B cell (primary cell): Measurements from ENCODE around the gene AKAP3. TPM values are rescaled to one million over a fixed set of nuclear protein-coding genes. Genes with fewer than 3 reads are reported as not detected.

ENCODE experiments used
- ATAC-seq: fragments of 200-7000 bp; cut with Tn5 transposase; one replicate; pipeline ENCODE4 v1.10.0; 2021; ENCODE audit warnings: low read depth, mild to moderate bottlenecking, moderate number of reproducible peaks, moderate library complexity
- CTCF ChIA-PET: fragments of 350-600 bp; sonication (Branson Sonifier 250); formaldehyde crosslinking; loops from one replicate; lab custom pipeline; 2021; ENCODE audit warnings: antibody characterized with exemption, inconsistent platforms; lab: Charles Lee
- POLR2A ChIA-PET: fragments of 350-600 bp; sonication (Branson Sonifier 250); formaldehyde crosslinking; loops from one replicate; lab custom pipeline; 2021; ENCODE audit warnings: antibody characterized with exemption; lab: Charles Lee
- DNase-seq: peaks from one replicate; pipeline ENCODE4 v3.0.0; 2013
- H2AFZ ChIP-seq: 2 replicates; pipeline ENCODE4 v1.6.1; 2012; ENCODE audit warnings: mild to moderate bottlenecking, low read depth, low read length; ENCODE audit not compliant: insufficient read depth, poor library complexity, severe bottlenecking
- H3K27ac ChIP-seq, 2 donors: 1 replicate in 1 of 2; 2 replicates in 1 of 2; pipeline ENCODE4 v1.5.1; 2012 to 2013; ENCODE audit warnings: low read length in 2 of 2, mild to moderate bottlenecking in 2 of 2, moderate library complexity in 1 of 2
- H3K27me3 ChIP-seq, 4 experiments: fragments of 200-600 bp in 1 of 4; sonication (generic) in 1 of 4; replicated peaks in 1 of 4; 1 replicate in 2 of 4; 2 replicates in 2 of 4; pipeline versions ENCODE4 v1.6.1 to v1.7.0; 2013 to 2016; ENCODE audit warnings: low read length in 3 of 4, mild to moderate bottlenecking in 2 of 4, mixed read lengths in 1 of 4, moderate library complexity in 1 of 4; ENCODE audit not compliant: insufficient read depth in 4 of 4, control insufficient read depth in 3 of 4; ENCODE audit errors: control extremely low read depth in 1 of 4
- H3K36me3 ChIP-seq, 2 experiments: replicated peaks in 1 of 2; 1 replicate in 1 of 2; 2 replicates in 1 of 2; pipeline versions ENCODE4 v1.6.1 to v1.7.1; 2013; ENCODE audit warnings: low read length in 1 of 2; ENCODE audit not compliant: insufficient read depth in 2 of 2, control insufficient read depth in 1 of 2; ENCODE audit errors: control extremely low read depth in 1 of 2, extremely low read depth in 1 of 2
- H3K4me1 ChIP-seq, 2 donors: fragments of 200-600 bp in 1 of 2; sonication (generic) in 1 of 2; 1 replicate in 1 of 2; 2 replicates in 1 of 2; pipeline versions ENCODE4 v1.5.1 to v1.6.1; 2013 to 2017; ENCODE audit warnings: low read length in 2 of 2; ENCODE audit not compliant: control insufficient read depth in 2 of 2, insufficient read depth in 2 of 2
- H3K4me2 ChIP-seq: replicated peaks from 2 replicates; pipeline ENCODE3; 2012; ENCODE audit warnings: mild to moderate bottlenecking, low read depth, low read length; ENCODE audit not compliant: poor library complexity, severe bottlenecking
- H3K4me3 ChIP-seq, 5 experiments: fragments of 200-600 bp in 1 of 5; sonication (generic) in 1 of 5; 1 replicate in 3 of 5; 2 replicates in 2 of 5; pipeline versions ENCODE4 v1.5.1 to v1.7.0; 2011 to 2016; ENCODE audit warnings: low read length in 4 of 5, mild to moderate bottlenecking in 4 of 5, low read depth in 2 of 5, control low read depth in 1 of 5, moderate library complexity in 1 of 5; ENCODE audit not compliant: insufficient read depth in 1 of 5; ENCODE audit errors: control extremely low read depth in 1 of 5, extremely low read depth in 1 of 5
- H3K79me2 ChIP-seq: fragments of 200-600 bp; sonication (generic); one replicate; pipeline ENCODE4 v1.6.0; 2016; ENCODE audit warnings: low read length; ENCODE audit not compliant: control insufficient read depth, insufficient read depth
- H3K9ac ChIP-seq: fragments of 200-600 bp; sonication (generic); 2 replicates; pipeline ENCODE4 v1.6.1; 2017; ENCODE audit warnings: mild to moderate bottlenecking, low read length, moderate library complexity
- H3K9me3 ChIP-seq, 3 donors: one replicate each; pipeline versions ENCODE4 v1.6.1 to v1.7.1; 2013; ENCODE audit warnings: low read length in 2 of 3; ENCODE audit not compliant: control insufficient read depth in 2 of 3, insufficient read depth in 1 of 3; ENCODE audit errors: control extremely low read depth in 1 of 3
- H4K20me1 ChIP-seq: 2 replicates; pipeline ENCODE4 v1.6.0; 2012; ENCODE audit warnings: mild to moderate bottlenecking, low read length; ENCODE audit not compliant: insufficient read depth, control insufficient read depth, poor library complexity, severe bottlenecking
- H3K27ac Mint-ChIP-seq: one replicate; pipeline ENCODE4 v1.8.0; 2021; ENCODE audit warnings: mixed read lengths
- H3K27me3 Mint-ChIP-seq: one replicate; pipeline ENCODE4 v1.8.0; 2021; ENCODE audit warnings: mixed read lengths
- H3K4me1 Mint-ChIP-seq: one replicate; pipeline ENCODE4 v1.8.0; 2021; ENCODE audit warnings: mixed read lengths
- H3K4me3 Mint-ChIP-seq: one replicate; pipeline ENCODE4 v1.8.0; 2021; ENCODE audit warnings: mixed read lengths
- H3K9me3 Mint-ChIP-seq: one replicate; pipeline ENCODE4 v1.8.0; 2022; ENCODE audit warnings: mixed read lengths; ENCODE audit not compliant: insufficient read depth
- EZH2 ChIP-seq: IDR thresholded peaks from 2 replicates; pipeline ENCODE4 v1.6.1; 2012; ENCODE audit warnings: borderline replicate concordance, low read depth, mild to moderate bottlenecking, moderate library complexity, low read length; ENCODE audit not compliant: insufficient read depth, poor library complexity, severe bottlenecking
- WGBS: methylation state at CpG from one replicate; pipeline ENCODE4 v1.1.5; 2013; ENCODE audit warnings: missing lambda C conversion rate; ENCODE audit not compliant: insufficient coverage; 5-methylcytosine and 5-hydroxymethylcytosine counted together
- intact Hi-C: fragments of 100-400 bp; cut with micrococcal nuclease; formaldehyde crosslinking; loops from one replicate; pipeline ENCODE4 v1.10.0; 2022
- polyA plus RNA-seq: library from polyadenylated mRNA; depleted of rRNA; stranded (reverse); fragments of >200 nt; gene quantifications from 2 replicates; pipeline ENCODE4 v1.2.3, GENCODE V29; 2012
- total RNA-seq, 2 donors: library from RNA; stranded (reverse); fragments of 120-200 nt in 1 of 2; gene quantifications; 1 replicate in 1 of 2; 2 replicates in 1 of 2; pipeline versions ENCODE4 v1.2.3 to v1.2.4, GENCODE V29; 2013 to 2022
- TF ChIP-seq, protein P1 (sequence below): fragments of 200-600 bp; IDR thresholded peaks from one replicate; pipeline ENCODE4 v1.8.0; 2022; ENCODE audit warnings: antibody characterized with exemption, mild to moderate bottlenecking

Gene AKAP3
- total and polyA plus RNA-seq, 2 donors (not counting 1 experiment from before 2014, with no cell fraction given), result 1.2 to 3.8 TPM

DNA sequence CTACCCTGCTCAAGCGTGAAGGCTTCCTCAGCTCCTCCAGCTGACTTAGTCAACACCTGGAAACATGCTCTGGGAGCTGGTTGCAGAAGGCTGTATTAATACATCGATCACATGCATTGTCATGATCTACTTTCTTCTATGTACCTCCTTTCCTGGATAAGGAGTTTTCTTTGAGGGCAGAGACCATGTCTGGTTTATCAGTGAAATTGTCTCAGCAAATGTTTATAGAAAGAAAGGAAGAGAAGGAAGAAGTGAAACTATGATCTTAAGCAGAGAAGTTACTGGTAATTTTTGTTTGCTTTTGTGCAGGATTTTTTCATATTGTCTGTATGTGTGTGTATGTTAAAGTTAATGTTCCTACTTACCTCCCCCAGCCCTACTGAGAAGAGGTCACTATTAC is 82.4 kb downstream of the AKAP3 start:
- H4K20me1 ChIP-seq, result no peaks in the 10 kb centered on the region
- peak overlapping the region; percentile 47 for H3K9ac ChIP-seq
- peak overlapping the region; percentile 93 for H3K27ac Mint-ChIP-seq
- ChIA-PET CTCF (no interaction called here), POLR2A (no interaction called here)
- ATAC-seq, result peak; percentile 34
- no peaks in the 10 kb centered on the region for H3K9me3 ChIP-seq
- peaks cover 75% of the 10 kb centered on the region for H3K4me1 Mint-ChIP-seq
- H3K4me3 ChIP-seq, result peak overlapping the region; percentile 10 to 40 (median 15)
- H3K27me3 Mint-ChIP-seq, result no peaks in the 10 kb centered on the region
- peak; percentile 50 for DNase-seq
- peak overlapping the region; percentile 80 for H3K4me3 Mint-ChIP-seq
- peak overlapping the region; percentile 91 to 95 for H3K27ac ChIP-seq
- TF ChIP-seq, protein P1, sequence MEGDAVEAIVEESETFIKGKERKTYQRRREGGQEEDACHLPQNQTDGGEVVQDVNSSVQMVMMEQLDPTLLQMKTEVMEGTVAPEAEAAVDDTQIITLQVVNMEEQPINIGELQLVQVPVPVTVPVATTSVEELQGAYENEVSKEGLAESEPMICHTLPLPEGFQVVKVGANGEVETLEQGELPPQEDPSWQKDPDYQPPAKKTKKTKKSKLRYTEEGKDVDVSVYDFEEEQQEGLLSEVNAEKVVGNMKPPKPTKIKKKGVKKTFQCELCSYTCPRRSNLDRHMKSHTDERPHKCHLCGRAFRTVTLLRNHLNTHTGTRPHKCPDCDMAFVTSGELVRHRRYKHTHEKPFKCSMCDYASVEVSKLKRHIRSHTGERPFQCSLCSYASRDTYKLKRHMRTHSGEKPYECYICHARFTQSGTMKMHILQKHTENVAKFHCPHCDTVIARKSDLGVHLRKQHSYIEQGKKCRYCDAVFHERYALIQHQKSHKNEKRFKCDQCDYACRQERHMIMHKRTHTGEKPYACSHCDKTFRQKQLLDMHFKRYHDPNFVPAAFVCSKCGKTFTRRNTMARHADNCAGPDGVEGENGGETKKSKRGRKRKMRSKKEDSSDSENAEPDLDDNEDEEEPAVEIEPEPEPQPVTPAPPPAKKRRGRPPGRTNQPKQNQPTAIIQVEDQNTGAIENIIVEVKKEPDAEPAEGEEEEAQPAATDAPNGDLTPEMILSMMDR, result no peak
- TF ChIP-seq EZH2, result no peak
- peaks cover 62 to 77% of the 10 kb centered on the region in 2 donors for H3K4me1 ChIP-seq
- no peaks in the 10 kb centered on the region for H3K9me3 Mint-ChIP-seq
- intact Hi-C loops, result loop anchor here (5.0 to 10.0 kb wide), 2 partner anchors 39 to 258 kb away; no protein-coding TSS in a partner anchor
- H3K79me2 ChIP-seq, result peaks cover 6% of the 10 kb centered on the region
- no peaks in the 10 kb centered on the region for H3K27me3 ChIP-seq
- H3K4me2 ChIP-seq, result peak overlapping the region; percentile 62
- peaks cover 0 to 2% of the 10 kb centered on the region in 2 experiments for H3K36me3 ChIP-seq
- H2AFZ ChIP-seq, result no peak overlapping the region
- WGBS, result 20% methylated on average over 1 of the region's 2 CpGs

Other genes with a start within 250 kb of the AKAP3 start
- not detected in 2 replicates for gene FGF6, start 203.2 kb downstream of the AKAP3 start, total RNA-seq
- not detected in 2 replicates for gene FGF6, start 203.2 kb downstream of the AKAP3 start, polyA plus RNA-seq
- gene RAD51AP1, start 110.2 kb downstream of the AKAP3 start, total RNA-seq, result 3.4 and 4.6 TPM in 2 replicates
- gene RAD51AP1, start 110.2 kb downstream of the AKAP3 start, polyA plus RNA-seq, result 3.5 and 4.5 TPM in 2 replicates
- 34.4 and 41.3 TPM in 2 replicates for gene DYRK4, start 86.8 kb downstream of the AKAP3 start, total RNA-seq
- 63.3 and 69.4 TPM in 2 replicates for gene DYRK4, start 86.8 kb downstream of the AKAP3 start, polyA plus RNA-seq
- gene NDUFA9, start 63 bp upstream of the AKAP3 start, total RNA-seq, result 73.3 and 74.2 TPM in 2 replicates
- 30.1 and 31.1 TPM in 2 replicates for gene NDUFA9, start 63 bp upstream of the AKAP3 start, polyA plus RNA-seq
- 1.3 and 1.6 TPM in 2 replicates for gene GALNT8, start 71.3 kb upstream of the AKAP3 start, total RNA-seq
- gene GALNT8, start 71.3 kb upstream of the AKAP3 start, polyA plus RNA-seq, result 0.30 and 0.63 TPM in 2 replicates